ENCODE results near the gene PDCD5.

- TF ChIP-seq CTCF (conservative IDR thresholded peaks at IDR 0.05; ENCODE audit: low read depth, low read length) = no peak
- no peak for TF ChIP-seq EZH2 (IDR thresholded peaks at IDR 0.05; ENCODE audit: borderline replicate concordance, low read depth, low read length, poor library complexity, severe bottlenecking)
These were observed 25.2 kb upstream of the PDCD5 start for GRCh38 chr19:32555786-32556185.

Data from A673 (cell line).